Activated T-cell treated with anti-CD3 and anti-CD28 coated beads for 4 hours (primary cell): ENCODE results near the gene TWIST2.

Experiments used
- DNase-seq: peaks from one replicate; pipeline ENCODE4 v3.0.0-alpha.2; 2020

TWIST2 gene

DNA sequence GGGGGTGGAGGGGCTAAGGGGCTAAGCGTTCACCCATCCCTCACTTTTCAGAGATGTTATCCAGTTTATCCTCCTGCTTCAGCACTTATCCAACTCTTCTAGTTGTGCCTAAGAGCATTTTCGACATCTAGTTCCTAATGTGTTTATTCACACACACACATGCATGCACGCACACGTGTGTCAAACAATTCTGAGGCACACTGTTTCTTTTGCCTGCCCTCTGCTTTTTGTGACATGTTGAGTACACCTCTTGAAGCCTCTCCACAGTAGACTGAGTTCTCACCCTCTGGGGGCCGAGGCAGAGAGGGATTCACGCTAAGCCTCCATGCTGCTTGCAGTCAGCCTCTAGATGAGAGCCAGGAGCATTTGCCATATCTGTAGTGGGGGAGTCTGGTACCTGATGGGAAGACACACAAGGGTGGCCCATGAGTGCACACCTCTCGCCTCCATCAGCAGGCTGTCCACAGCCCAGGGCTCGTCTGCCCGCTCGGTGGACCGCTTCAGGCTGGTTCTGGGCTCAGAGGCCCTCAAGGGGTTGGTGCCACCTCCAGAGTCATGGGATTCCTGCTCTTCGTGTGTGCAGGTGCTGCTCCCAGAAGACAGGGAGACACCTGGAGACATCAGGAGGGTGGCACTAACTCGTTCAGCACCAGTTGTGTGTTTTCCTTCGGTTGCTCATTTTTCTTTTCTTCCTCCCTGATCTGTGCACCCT is 11.9 kb downstream of the TWIST2 start:
- DNase-seq = no peak

DNA sequence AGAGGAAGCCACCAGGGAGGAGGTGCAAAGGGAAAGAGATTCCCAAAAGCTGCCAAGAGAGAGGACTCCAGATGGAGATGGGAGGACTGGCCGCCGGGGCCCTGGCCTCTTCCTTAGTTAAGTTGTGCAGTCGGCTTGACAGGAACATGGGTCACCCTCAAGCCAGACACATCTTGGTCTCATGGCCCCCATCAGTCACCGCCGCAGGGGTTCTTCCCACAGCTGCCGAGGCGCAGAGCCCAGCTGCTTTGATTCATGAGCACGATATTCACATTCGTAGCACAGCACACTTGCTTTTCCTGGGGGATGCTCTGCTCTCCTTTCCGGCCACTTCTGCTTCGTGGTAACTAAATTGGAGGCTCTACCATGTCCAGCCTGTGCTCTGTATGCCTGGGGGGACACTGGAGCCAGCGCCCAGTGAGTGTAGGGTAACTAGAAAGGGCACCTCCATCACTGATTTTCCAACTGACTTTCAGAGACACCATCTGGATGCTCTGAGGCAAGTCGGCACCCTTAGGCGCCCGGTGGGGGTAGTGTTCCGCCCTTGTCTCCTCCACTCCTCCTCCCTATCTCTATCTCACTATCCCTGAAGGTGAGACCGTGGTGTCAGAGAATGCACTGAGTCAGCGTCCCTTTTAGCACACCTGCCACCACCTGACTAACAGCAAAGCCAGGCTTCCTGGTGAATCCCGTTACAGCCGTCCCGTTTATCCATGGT is 13.3 kb downstream of the TWIST2 start:
- DNase-seq = no peak

- DNase-seq = no peak
Measured at GRCh38 chr2:238861766-238862315, 14.0 kb downstream of the TWIST2 start.

DNA sequence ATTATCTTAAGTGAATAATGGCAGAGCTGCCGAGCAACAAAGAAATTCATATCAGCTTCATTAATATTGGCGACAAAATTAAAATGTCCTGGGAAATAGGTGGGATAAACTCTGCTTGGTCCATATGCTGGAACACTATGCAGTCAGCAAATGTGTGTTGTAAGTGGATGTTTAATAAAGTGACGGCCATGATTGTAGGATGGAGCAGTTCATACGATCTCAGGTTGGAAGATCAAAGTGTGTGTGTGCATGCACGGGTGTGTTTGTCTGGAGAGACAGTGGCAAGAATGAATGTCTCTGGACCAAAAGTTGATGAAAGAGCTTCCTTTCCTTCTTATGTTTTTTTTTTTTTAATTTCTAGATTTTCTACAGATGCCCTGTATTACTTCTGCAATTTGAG is 14.8 kb downstream of the TWIST2 start:
- no peak for DNase-seq

DNA sequence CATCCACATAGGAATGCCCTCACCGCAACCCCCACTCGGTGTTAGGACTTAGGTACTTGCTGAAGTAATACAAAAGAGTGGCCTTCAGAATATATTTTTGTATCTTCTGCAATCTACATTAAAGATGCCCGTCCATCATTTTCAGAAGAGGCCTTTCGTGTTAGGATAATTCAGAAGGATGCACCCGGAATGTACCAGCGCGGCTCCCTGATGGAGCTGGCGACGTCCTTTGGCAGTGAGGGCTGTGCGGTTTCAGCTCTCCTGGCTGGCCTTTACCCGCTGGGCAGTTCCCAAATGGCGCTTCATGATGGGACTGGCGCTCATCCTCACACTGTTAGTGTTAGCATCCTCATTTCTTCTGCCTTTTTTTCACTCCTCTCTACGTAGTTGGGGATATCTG is 15.3 kb downstream of the TWIST2 start:
- no peak for DNase-seq

GRCh38 chr2:238863749-238864206 is 15.9 kb downstream of the TWIST2 start:
- DNase-seq = no peak

DNA sequence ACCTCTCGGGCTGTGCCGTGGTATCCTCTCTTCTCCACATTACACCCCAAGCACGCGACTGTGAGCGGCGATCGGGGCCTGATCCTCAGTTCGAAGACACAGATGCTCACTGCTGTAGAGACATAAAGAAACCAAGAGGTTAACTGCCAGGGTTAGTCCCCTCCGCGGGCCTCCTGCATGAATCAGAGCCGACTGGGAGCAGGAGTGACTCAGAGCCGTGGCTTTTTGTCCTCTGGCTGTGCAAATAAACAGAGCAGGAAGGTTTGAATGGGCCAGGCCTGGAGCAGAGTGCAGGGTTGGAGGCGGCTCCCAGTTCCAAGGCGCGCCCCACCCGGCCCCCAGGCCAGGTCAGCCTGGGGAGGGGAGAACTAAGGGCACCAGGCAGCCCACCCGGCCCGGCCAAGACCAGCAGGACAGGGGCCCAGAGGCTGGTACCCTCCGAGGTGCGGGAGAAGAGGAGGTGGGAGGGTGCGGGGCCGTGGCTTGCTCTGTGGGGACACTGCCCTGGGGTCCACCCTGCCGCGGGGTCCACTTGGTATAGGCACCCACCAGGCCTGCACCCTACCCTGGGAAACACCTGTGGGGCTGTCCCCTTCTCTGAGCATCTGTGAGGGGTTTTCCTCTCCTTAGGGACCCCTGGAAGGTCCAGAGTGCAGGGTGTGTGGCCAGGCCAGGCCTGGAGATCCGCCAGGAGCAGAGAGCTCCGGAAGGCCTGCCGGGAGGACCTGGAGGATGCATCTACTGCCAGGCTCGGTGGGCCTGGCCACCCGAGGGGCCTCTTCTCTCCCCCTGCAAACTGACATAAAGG is 16.5 kb downstream of the TWIST2 start:
- peak; percentile 4 for DNase-seq

- no peak for DNase-seq
Measured at GRCh38 chr2:238865015-238865719, 17.3 kb downstream of the TWIST2 start.

GRCh38 chr2:238865744-238866355 is 18.0 kb downstream of the TWIST2 start:
- DNase-seq = no peak

- no peak for DNase-seq
Measured at GRCh38 chr2:238866656-238867277, 18.9 kb downstream of the TWIST2 start.

- no peak for DNase-seq
Measured at GRCh38 chr2:238868067-238868524, 20.2 kb downstream of the TWIST2 start.

GRCh38 chr2:238868616-238869292 is 20.9 kb downstream of the TWIST2 start:
- DNase-seq = no peak

- DNase-seq = no peak
Measured at GRCh38 chr2:238869293-238870124, 21.6 kb downstream of the TWIST2 start.

GRCh38 chr2:238870261-238870660 is 22.4 kb downstream of the TWIST2 start:
- no peak for DNase-seq

DNA sequence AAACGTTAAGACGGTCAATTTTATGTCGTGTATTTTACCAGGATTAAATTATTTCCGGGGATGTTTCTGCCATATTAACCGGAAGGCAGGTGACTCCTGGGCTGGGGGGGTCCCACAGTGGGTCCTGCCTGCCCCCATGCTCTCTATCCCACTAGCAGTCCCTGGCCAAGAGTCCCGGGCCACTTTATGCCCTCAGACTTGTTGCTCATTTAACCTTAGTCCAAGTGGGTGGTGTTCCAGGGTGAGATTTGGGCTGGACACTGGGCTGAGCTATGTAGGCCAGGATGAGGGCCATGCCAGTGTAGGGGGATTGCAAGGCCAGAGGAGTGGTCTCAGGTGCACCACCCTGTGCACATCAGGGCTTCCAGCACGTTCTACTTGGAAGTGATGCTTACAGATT is 24.1 kb downstream of the TWIST2 start:
- no peak for DNase-seq

DNA sequence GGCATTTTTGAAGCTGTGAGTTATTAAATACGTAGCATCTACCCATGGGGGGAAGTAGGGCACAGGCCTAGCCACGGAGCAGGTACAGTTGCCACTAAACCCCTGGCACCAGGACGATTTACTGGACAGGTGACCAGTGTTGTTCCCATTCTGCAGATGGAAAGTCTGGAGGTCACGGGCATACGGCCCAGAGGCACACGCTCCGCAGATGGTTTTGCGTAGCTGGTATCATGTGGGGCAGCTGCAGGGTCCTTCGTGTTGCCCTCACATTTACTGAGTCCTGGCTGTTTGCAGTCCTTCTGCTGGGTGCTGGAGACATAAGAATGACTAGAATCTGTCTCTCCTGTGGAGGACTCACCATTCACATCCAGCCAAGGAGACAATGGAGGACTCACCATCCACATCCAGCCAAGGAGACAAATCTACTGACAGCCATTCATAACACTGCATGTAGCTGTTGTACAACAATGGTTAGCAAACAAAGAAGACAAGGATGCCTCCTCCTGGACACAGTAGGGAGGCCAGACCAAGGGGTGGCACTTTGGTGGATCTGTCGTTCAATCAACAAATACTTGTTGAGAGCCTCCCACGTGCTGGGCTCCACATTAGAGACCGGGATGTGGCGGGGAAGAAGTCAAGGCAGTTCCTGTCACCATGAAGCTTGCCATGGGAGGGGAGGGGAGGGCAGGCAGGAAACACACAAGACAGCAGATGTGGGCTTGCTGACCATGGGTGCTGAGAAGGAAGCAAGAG is 24.9 kb downstream of the TWIST2 start:
- no peak for DNase-seq

DNA sequence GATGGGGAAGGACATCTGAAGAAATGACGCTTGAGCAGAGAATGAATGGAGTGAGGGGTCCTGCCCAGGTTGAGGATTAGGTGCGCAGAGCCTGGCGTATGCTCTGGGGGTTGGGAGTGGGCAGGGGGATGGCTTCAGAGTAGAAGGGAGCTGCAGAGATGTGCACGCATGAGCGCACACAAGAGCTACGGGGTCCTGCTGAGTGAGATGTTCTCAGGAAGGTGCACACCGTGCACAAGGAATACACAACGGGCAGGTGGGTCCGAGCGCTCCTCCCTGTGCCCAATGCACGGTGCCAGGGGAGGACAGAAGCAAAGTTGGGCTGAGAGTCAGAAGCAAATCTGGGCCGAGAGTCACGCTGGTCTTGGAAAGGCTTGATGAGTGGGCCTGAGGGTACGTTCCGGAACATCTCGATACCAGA is 25.5 kb downstream of the TWIST2 start:
- DNase-seq = no peak

- no peak for DNase-seq
Measured at GRCh38 chr2:238873841-238874240, 26.0 kb downstream of the TWIST2 start.

DNA sequence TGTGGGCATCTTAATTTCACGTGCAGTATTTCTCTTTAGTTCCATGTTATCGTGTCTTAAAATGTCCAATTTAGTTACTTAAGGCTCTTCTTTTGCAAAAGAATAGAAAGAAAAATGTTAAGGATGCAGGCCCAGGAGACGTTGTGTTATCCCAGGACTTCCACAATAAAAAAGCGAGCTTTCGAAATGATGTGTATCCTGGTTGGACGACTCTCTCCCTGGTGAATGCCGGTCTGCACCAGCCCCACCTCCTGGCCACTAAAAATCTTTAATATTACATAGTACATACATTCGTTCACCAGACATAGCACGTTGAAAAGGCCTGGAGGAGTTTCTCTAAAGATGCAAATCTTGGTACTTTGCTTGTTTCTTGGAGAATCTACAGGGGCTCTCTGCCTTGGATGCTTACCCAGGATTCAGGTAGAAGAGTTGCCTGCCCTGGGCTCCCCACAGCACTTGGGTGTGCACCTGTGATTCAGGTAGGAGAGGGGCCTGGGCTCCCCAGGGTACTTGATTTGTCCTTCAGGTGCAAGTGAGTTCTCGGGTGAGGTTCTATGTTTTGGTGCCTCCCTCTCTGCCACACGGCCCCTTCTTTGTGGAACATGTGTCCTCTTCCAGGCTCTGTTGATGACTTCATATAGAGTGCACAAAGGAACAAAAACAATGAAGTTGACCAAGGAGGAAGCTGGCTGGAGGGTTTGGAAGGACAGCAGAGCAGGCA is 26.6 kb downstream of the TWIST2 start:
- no peak for DNase-seq
